ENCODE measurements around the gene EXOC3L1.

EXOC3L1 gene

GRCh38 chr16:67228905-67229304, 39.0 kb upstream of the EXOC3L1 start:
- H4K8ac ChIP-seq (ENCODE audit: low read depth, low read length): no peak overlapping the region
- no peaks in the 10 kb centered on the region for H3K27me3 ChIP-seq (ENCODE audit: insufficient read depth, low read length, poor library complexity)
- no peak overlapping the region for H3K4me3 ChIP-seq (ENCODE audit: low read length)
- no peak overlapping the region for H3K23ac ChIP-seq (ENCODE audit: low read length)
- H3K56ac ChIP-seq (ENCODE audit: low read length): no peak overlapping the region
- H3K79me2 ChIP-seq (ENCODE audit: control insufficient read depth, insufficient read depth, low read length): peaks cover 13% of the 10 kb centered on the region
- H3K18ac ChIP-seq (ENCODE audit: low read length): no peak overlapping the region
- H4K5ac ChIP-seq (ENCODE audit: low read length): no peak overlapping the region
- peaks cover 2% of the 10 kb centered on the region for H3K4me1 ChIP-seq (ENCODE audit: control insufficient read depth, low read depth, low read length)
- H2BK15ac ChIP-seq (replicated peaks; ENCODE audit: low read depth): no peak overlapping the region
- H3K4ac ChIP-seq (ENCODE audit: low read depth, low read length): no peak overlapping the region
- H3K27ac ChIP-seq (ENCODE audit: low read depth, low read length): no peak overlapping the region
- no peak overlapping the region for H2BK120ac ChIP-seq (ENCODE audit: low read depth, low read length)
- no peak overlapping the region for H2BK5ac ChIP-seq (ENCODE audit: low read length)
- peaks cover 21% of the 10 kb centered on the region for H3K36me3 ChIP-seq (ENCODE audit: control insufficient read depth, insufficient read depth, low read length)
- no peak overlapping the region for H2AK5ac ChIP-seq (ENCODE audit: low read length)
- no peak for DNase-seq
- H3K9ac ChIP-seq (ENCODE audit: low read length): no peak overlapping the region
- H3K4me2 ChIP-seq (ENCODE audit: low read length): no peak overlapping the region
- WGBS (ENCODE audit: extremely low coverage, insufficient coverage, low lambda C conversion rate): no CpG with 5 or more reads among the region's 9 CpGs
- H3K79me1 ChIP-seq (ENCODE audit: low read length): peaks cover 15% of the 10 kb centered on the region

GRCh38 chr16:67228034-67228785, 38.3 kb upstream of the EXOC3L1 start:
- H3K4me2 ChIP-seq (ENCODE audit: low read length): peak overlapping the region; percentile 99
- peaks cover 19% of the 10 kb centered on the region for H3K36me3 ChIP-seq (ENCODE audit: control insufficient read depth, insufficient read depth, low read length)
- peak overlapping the region; percentile 97 for H3K9ac ChIP-seq (ENCODE audit: low read length)
- no peak overlapping the region for H2BK120ac ChIP-seq (ENCODE audit: low read depth, low read length)
- H3K56ac ChIP-seq (ENCODE audit: low read length): no peak overlapping the region
- H3K4me3 ChIP-seq (ENCODE audit: low read length): no peak overlapping the region
- WGBS (ENCODE audit: extremely low coverage, insufficient coverage, low lambda C conversion rate): no CpG with 5 or more reads among the region's 9 CpGs
- no peak for DNase-seq
- peaks cover 2% of the 10 kb centered on the region for H3K4me1 ChIP-seq (ENCODE audit: control insufficient read depth, low read depth, low read length)
- H3K4ac ChIP-seq (ENCODE audit: low read depth, low read length): no peak overlapping the region
- H3K79me1 ChIP-seq (ENCODE audit: low read length): peaks cover 15% of the 10 kb centered on the region
- H2BK15ac ChIP-seq (replicated peaks; ENCODE audit: low read depth): no peak overlapping the region
- H3K18ac ChIP-seq (ENCODE audit: low read length): no peak overlapping the region
- no peak overlapping the region for H2AK5ac ChIP-seq (ENCODE audit: low read length)
- no peak overlapping the region for H2BK5ac ChIP-seq (ENCODE audit: low read length)
- H4K5ac ChIP-seq (ENCODE audit: low read length): no peak overlapping the region
- H3K23ac ChIP-seq (ENCODE audit: low read length): no peak overlapping the region
- peaks cover 13% of the 10 kb centered on the region for H3K79me2 ChIP-seq (ENCODE audit: control insufficient read depth, insufficient read depth, low read length)
- no peaks in the 10 kb centered on the region for H3K27me3 ChIP-seq (ENCODE audit: insufficient read depth, low read length, poor library complexity)
- no peak overlapping the region for H3K27ac ChIP-seq (ENCODE audit: low read depth, low read length)
- no peak overlapping the region for H4K8ac ChIP-seq (ENCODE audit: low read depth, low read length)

GRCh38 chr16:67227567-67227921, 37.6 kb upstream of the EXOC3L1 start:
- Histone ChIP-seq H4K8ac (ENCODE audit: low read depth, low read length) (no peak overlapping the region), H3K18ac (ENCODE audit: low read length) (no peak overlapping the region), H2AK5ac (ENCODE audit: low read length) (no peak overlapping the region), H3K4ac (ENCODE audit: low read depth, low read length) (no peak overlapping the region), H2BK15ac (replicated peaks; ENCODE audit: low read depth) (no peak overlapping the region), H3K4me1 (ENCODE audit: control insufficient read depth, low read depth, low read length) (peaks cover 2% of the 10 kb centered on the region), H3K4me3 (ENCODE audit: low read length) (peak overlapping the region; percentile 100), H2BK5ac (ENCODE audit: low read length) (no peak overlapping the region), H3K36me3 (ENCODE audit: control insufficient read depth, insufficient read depth, low read length) (peaks cover 19% of the 10 kb centered on the region), H4K5ac (ENCODE audit: low read length) (no peak overlapping the region), H3K4me2 (ENCODE audit: low read length) (peak overlapping the region; percentile 99), H3K56ac (ENCODE audit: low read length) (peak overlapping the region; percentile 96), H3K9ac (ENCODE audit: low read length) (peak overlapping the region; percentile 97), H2BK120ac (ENCODE audit: low read depth, low read length) (no peak overlapping the region), H3K79me2 (ENCODE audit: control insufficient read depth, insufficient read depth, low read length) (peaks cover 13% of the 10 kb centered on the region), H3K27me3 (ENCODE audit: insufficient read depth, low read length, poor library complexity) (no peaks in the 10 kb centered on the region), H3K79me1 (ENCODE audit: low read length) (peaks cover 15% of the 10 kb centered on the region), H3K27ac (ENCODE audit: low read depth, low read length) (no peak overlapping the region), H3K23ac (ENCODE audit: low read length) (no peak overlapping the region)
- no peak for DNase-seq
- no CpG with 5 or more reads among the region's 12 CpGs for WGBS (ENCODE audit: extremely low coverage, insufficient coverage, low lambda C conversion rate)

GRCh38 chr16:67226804-67227566, 37.0 kb upstream of the EXOC3L1 start, which contains the start of gene TMEM208:
TSS of gene TMEM208 (plus strand) at chr16:67227130. CDS start at chr16:67227219, 89 bp downstream.
- peaks cover 13% of the 10 kb centered on the region for H3K79me2 ChIP-seq (ENCODE audit: control insufficient read depth, insufficient read depth, low read length)
- no peak within 1 kb of the TSS for H2BK120ac ChIP-seq (ENCODE audit: low read depth, low read length)
- H3K23ac ChIP-seq (ENCODE audit: low read length): no peak within 1 kb of the TSS
- no peaks in the 10 kb centered on the region for H3K27me3 ChIP-seq (ENCODE audit: insufficient read depth, low read length, poor library complexity)
- no peak within 1 kb of the TSS for H2BK5ac ChIP-seq (ENCODE audit: low read length)
- peak within 1 kb of the TSS; percentile 99 for H3K4me2 ChIP-seq (ENCODE audit: low read length)
- no peak within 1 kb of the TSS for H4K5ac ChIP-seq (ENCODE audit: low read length)
- H3K27ac ChIP-seq (ENCODE audit: low read depth, low read length): no peak within 1 kb of the TSS
- H3K4me3 ChIP-seq (ENCODE audit: low read length): peak within 1 kb of the TSS; percentile 100
- H3K79me1 ChIP-seq (ENCODE audit: low read length): peaks cover 15% of the 10 kb centered on the region
- peaks cover 2% of the 10 kb centered on the region for H3K4me1 ChIP-seq (ENCODE audit: control insufficient read depth, low read depth, low read length)
- H3K36me3 ChIP-seq (ENCODE audit: control insufficient read depth, insufficient read depth, low read length): peaks cover 19% of the 10 kb centered on the region
- H4K8ac ChIP-seq (ENCODE audit: low read depth, low read length): no peak within 1 kb of the TSS
- H2AK5ac ChIP-seq (ENCODE audit: low read length): no peak within 1 kb of the TSS
- H3K56ac ChIP-seq (ENCODE audit: low read length): peak within 1 kb of the TSS; percentile 96
- WGBS (ENCODE audit: extremely low coverage, insufficient coverage, low lambda C conversion rate): no CpG with 5 or more reads among the region's 46 CpGs
- no peak within 1 kb of the TSS for H3K4ac ChIP-seq (ENCODE audit: low read depth, low read length)
- H3K9ac ChIP-seq (ENCODE audit: low read length): peak within 1 kb of the TSS; percentile 97
- peak; percentile 100 for DNase-seq
- no peak within 1 kb of the TSS for H3K18ac ChIP-seq (ENCODE audit: low read length)
- H2BK15ac ChIP-seq (replicated peaks; ENCODE audit: low read depth): no peak within 1 kb of the TSS

GRCh38 chr16:67226295-67226803, 36.4 kb upstream of the EXOC3L1 start:
- Histone ChIP-seq H3K18ac (ENCODE audit: low read length) (no peak overlapping the region), H2AK5ac (ENCODE audit: low read length) (no peak overlapping the region), H2BK15ac (replicated peaks; ENCODE audit: low read depth) (no peak overlapping the region), H3K36me3 (ENCODE audit: control insufficient read depth, insufficient read depth, low read length) (peaks cover 16% of the 10 kb centered on the region), H3K4ac (ENCODE audit: low read depth, low read length) (no peak overlapping the region), H3K4me1 (ENCODE audit: control insufficient read depth, low read depth, low read length) (peaks cover 2% of the 10 kb centered on the region), H4K8ac (ENCODE audit: low read depth, low read length) (no peak overlapping the region), H4K5ac (ENCODE audit: low read length) (no peak overlapping the region), H3K79me1 (ENCODE audit: low read length) (peaks cover 15% of the 10 kb centered on the region), H3K23ac (ENCODE audit: low read length) (no peak overlapping the region), H3K27ac (ENCODE audit: low read depth, low read length) (no peak overlapping the region), H3K27me3 (ENCODE audit: insufficient read depth, low read length, poor library complexity) (no peaks in the 10 kb centered on the region), H2BK120ac (ENCODE audit: low read depth, low read length) (no peak overlapping the region), H3K4me2 (ENCODE audit: low read length) (peak overlapping the region; percentile 67), H3K56ac (ENCODE audit: low read length) (peak overlapping the region; percentile 70), H2BK5ac (ENCODE audit: low read length) (no peak overlapping the region), H3K79me2 (ENCODE audit: control insufficient read depth, insufficient read depth, low read length) (peaks cover 13% of the 10 kb centered on the region), H3K4me3 (ENCODE audit: low read length) (peak overlapping the region; percentile 16), H3K9ac (ENCODE audit: low read length) (peak overlapping the region; percentile 50)
- WGBS (ENCODE audit: extremely low coverage, insufficient coverage, low lambda C conversion rate): no CpG with 5 or more reads among the region's 12 CpGs
- no peak for DNase-seq

Measured in mesendoderm (in vitro differentiated cells).